C4-2B (cell line): ENCODE results near the gene SFMBT2.

Experiments used
- CTCF ChIP-seq: fragments of 450-650 bp; conservative IDR thresholded peaks from 2 replicates; pipeline ENCODE4 v1.5.1; 2017; ENCODE audit warnings: mild to moderate bottlenecking
- ZFX ChIP-seq: fragments of 450-650 bp; IDR thresholded peaks from 2 replicates; pipeline ENCODE4 v1.6.1; 2017

GRCh38 chr10:7372504-7372903 is 38.3 kb downstream of the SFMBT2 start:
- TF ChIP-seq CTCF = no peak
- TF ChIP-seq ZFX = no peak
